Neural progenitor cell (in vitro differentiated cells): ENCODE data around the gene A2M. TPM values are rescaled to one million over a fixed set of nuclear protein-coding genes. Genes with fewer than 3 reads are reported as not detected.

Experiments used
- DNase-seq: peaks from one replicate; pipeline ENCODE4 v3.0.0-alpha.2; 2016; ENCODE audit warnings: low spot score
- H2AFZ ChIP-seq: fragments of 200-600 bp; sonication (generic); replicated peaks from 2 replicates; pipeline ENCODE4 v1.6.1; 2016; ENCODE audit warnings: antibody characterized with exemption
- H3F3A ChIP-seq: fragments of 200-600 bp; sonication (generic); 2 replicates; pipeline ENCODE4 v1.6.1; 2016; ENCODE audit warnings: antibody characterized with exemption, low read depth
- H3K27ac ChIP-seq: fragments of 200-600 bp; sonication (generic); 2 replicates; pipeline ENCODE4 v1.5.1; 2016; ENCODE audit warnings: mild to moderate bottlenecking
- H3K27me3 ChIP-seq: fragments of 200-600 bp; sonication (generic); 2 replicates; pipeline ENCODE4 v1.6.1; 2016; ENCODE audit warnings: mild to moderate bottlenecking, moderate library complexity
- H3K36me3 ChIP-seq: fragments of 200-600 bp; sonication (generic); 2 replicates; pipeline ENCODE4 v1.5.1; 2016
- H3K4me1 ChIP-seq: fragments of 200-600 bp; sonication (generic); 2 replicates; pipeline ENCODE4 v1.6.1; 2016; ENCODE audit warnings: mixed run types
- H3K4me2 ChIP-seq: fragments of 200-600 bp; sonication (generic); 2 replicates; pipeline ENCODE4 v1.6.1; 2016
- H3K4me3 ChIP-seq: fragments of 200-600 bp; sonication (generic); 2 replicates; pipeline ENCODE4 v1.5.1; 2016
- H3K79me2 ChIP-seq: fragments of 200-600 bp; sonication (generic); 2 replicates; pipeline ENCODE4 v1.6.1; 2016; ENCODE audit warnings: low read depth
- H3K9ac ChIP-seq: fragments of 200-600 bp; sonication (generic); 2 replicates; pipeline ENCODE4 v1.6.1; 2016
- H3K9me3 ChIP-seq: fragments of 200-600 bp; sonication (generic); 2 replicates; pipeline ENCODE4 v1.5.1; 2016; ENCODE audit warnings: low read depth
- H4K20me1 ChIP-seq: fragments of 200-600 bp; sonication (generic); 2 replicates; pipeline ENCODE4 v1.6.1; 2016; ENCODE audit warnings: low read depth
- H3K27ac Mint-ChIP-seq: 3 replicates; pipeline ENCODE4 v1.8.0; 2021; ENCODE audit warnings: mixed read lengths
- H3K27me3 Mint-ChIP-seq: 2 replicates; pipeline ENCODE4 v1.8.0; 2022; ENCODE audit warnings: low read depth, mild to moderate bottlenecking, inconsistent platforms, moderate library complexity, mixed read lengths; ENCODE audit not compliant: insufficient read depth
- H3K36me3 Mint-ChIP-seq: 3 replicates; pipeline ENCODE4 v1.8.0; 2021; ENCODE audit warnings: mixed read lengths
- H3K4me1 Mint-ChIP-seq: 3 replicates; pipeline ENCODE4 v1.8.0; 2021; ENCODE audit warnings: mixed read lengths
- H3K4me3 Mint-ChIP-seq: 3 replicates; pipeline ENCODE4 v1.8.0; 2021; ENCODE audit warnings: mild to moderate bottlenecking, moderate library complexity, mixed read lengths
- H3K9me3 Mint-ChIP-seq: 3 replicates; pipeline ENCODE4 v1.8.0; 2020; ENCODE audit warnings: mixed read lengths
- EZH2 ChIP-seq: fragments of 200-600 bp; sonication (generic); IDR thresholded peaks from 2 replicates; pipeline ENCODE4 v1.6.1; 2017; ENCODE audit warnings: antibody characterized with exemption, mild to moderate bottlenecking, moderate library complexity
- EZH2phosphoT487 ChIP-seq: fragments of 200-600 bp; sonication (generic); IDR thresholded peaks from 2 replicates; pipeline ENCODE4 v1.6.1; 2017; ENCODE audit warnings: antibody characterized with exemption
- total RNA-seq: library from RNA; depleted of rRNA; stranded (reverse); fragments of >200 nt; gene quantifications from 2 replicates; pipeline ENCODE4 v1.2.3, GENCODE V29; 2015; ENCODE audit warnings: low replicate concordance
- TF ChIP-seq, protein P1 (sequence below): fragments of 200-600 bp; sonication (generic); IDR thresholded peaks from 2 replicates; pipeline ENCODE4 v1.5.1; 2017; ENCODE audit warnings: antibody characterized with exemption, mild to moderate bottlenecking

The A2M gene
- total RNA-seq, 1 donor from 2014 or later, result not detected

GRCh38 chr12:9024512-9024911, 91.2 kb downstream of the A2M start:
- no peaks in the 10 kb centered on the region for H3K79me2 ChIP-seq
- no peaks in the 10 kb centered on the region for H3K4me1 ChIP-seq
- Mint-ChIP-seq H3K9me3 (no peaks in the 10 kb centered on the region), H3K36me3 (peaks cover 3% of the 10 kb centered on the region), H3K4me3 (no peak overlapping the region), H3K4me1 (no peaks in the 10 kb centered on the region), H3K27me3 (no peaks in the 10 kb centered on the region), H3K27ac (no peak overlapping the region)
- no peak overlapping the region for H3K9ac ChIP-seq
- no peak overlapping the region for H3K4me2 ChIP-seq
- no peaks in the 10 kb centered on the region for H3F3A ChIP-seq
- no peak for TF ChIP-seq EZH2
- H4K20me1 ChIP-seq, result no peaks in the 10 kb centered on the region
- H3K4me3 ChIP-seq, result no peak overlapping the region
- no peak overlapping the region for H3K27ac ChIP-seq
- no peak for DNase-seq
- no peaks in the 10 kb centered on the region for H3K27me3 ChIP-seq
- no peaks in the 10 kb centered on the region for H3K36me3 ChIP-seq
- no peak overlapping the region for H2AFZ ChIP-seq
- H3K9me3 ChIP-seq, result no peaks in the 10 kb centered on the region

DNA sequence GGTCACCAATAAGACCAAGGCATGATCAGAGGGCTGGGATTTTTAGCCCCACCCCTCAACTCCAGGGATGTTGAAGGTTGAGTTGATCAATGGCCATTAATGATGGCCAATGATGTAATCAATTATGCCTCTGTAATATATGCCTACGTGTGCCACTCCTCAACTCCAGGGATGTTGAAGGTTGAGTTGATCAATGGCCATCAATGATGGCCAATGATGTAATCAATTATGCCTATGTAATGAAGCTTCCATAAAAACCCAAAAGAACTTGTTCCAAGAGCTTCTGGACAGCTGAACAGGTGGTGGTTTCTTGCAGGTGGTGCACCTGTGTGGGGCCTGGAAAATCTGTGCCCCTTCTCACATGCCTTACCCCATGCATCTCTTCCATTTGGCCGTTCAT, 93.1 kb downstream of the A2M start:
- no peak for DNase-seq
- no peaks in the 10 kb centered on the region for H3F3A ChIP-seq
- Mint-ChIP-seq H3K9me3 (peaks cover 4% of the 10 kb centered on the region), H3K4me1 (no peaks in the 10 kb centered on the region), H3K4me3 (no peak overlapping the region), H3K27ac (no peak overlapping the region), H3K36me3 (no peaks in the 10 kb centered on the region), H3K27me3 (no peaks in the 10 kb centered on the region)
- H3K36me3 ChIP-seq, result no peaks in the 10 kb centered on the region
- H3K27me3 ChIP-seq, result no peaks in the 10 kb centered on the region
- no peak overlapping the region for H3K4me2 ChIP-seq
- H3K27ac ChIP-seq, result no peak overlapping the region
- H3K9me3 ChIP-seq, result peaks cover 6% of the 10 kb centered on the region
- no peak overlapping the region for H2AFZ ChIP-seq
- H3K4me3 ChIP-seq, result no peak overlapping the region
- H4K20me1 ChIP-seq, result no peaks in the 10 kb centered on the region
- no peak overlapping the region for H3K9ac ChIP-seq
- TF ChIP-seq EZH2 (no peak), EZH2phosphoT487 (no peak)
- TF ChIP-seq, protein P1, sequence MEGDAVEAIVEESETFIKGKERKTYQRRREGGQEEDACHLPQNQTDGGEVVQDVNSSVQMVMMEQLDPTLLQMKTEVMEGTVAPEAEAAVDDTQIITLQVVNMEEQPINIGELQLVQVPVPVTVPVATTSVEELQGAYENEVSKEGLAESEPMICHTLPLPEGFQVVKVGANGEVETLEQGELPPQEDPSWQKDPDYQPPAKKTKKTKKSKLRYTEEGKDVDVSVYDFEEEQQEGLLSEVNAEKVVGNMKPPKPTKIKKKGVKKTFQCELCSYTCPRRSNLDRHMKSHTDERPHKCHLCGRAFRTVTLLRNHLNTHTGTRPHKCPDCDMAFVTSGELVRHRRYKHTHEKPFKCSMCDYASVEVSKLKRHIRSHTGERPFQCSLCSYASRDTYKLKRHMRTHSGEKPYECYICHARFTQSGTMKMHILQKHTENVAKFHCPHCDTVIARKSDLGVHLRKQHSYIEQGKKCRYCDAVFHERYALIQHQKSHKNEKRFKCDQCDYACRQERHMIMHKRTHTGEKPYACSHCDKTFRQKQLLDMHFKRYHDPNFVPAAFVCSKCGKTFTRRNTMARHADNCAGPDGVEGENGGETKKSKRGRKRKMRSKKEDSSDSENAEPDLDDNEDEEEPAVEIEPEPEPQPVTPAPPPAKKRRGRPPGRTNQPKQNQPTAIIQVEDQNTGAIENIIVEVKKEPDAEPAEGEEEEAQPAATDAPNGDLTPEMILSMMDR, result no peak
- no peaks in the 10 kb centered on the region for H3K79me2 ChIP-seq
- no peaks in the 10 kb centered on the region for H3K4me1 ChIP-seq

Other genes starting within 250 kb of the A2M start
- gene PHC1, start 201.4 kb downstream of the A2M start, total RNA-seq, result 62.7 and 90.4 TPM in 2 replicates
- 113 and 124 TPM in 2 replicates for gene M6PR, start 166.3 kb downstream of the A2M start, total RNA-seq
- gene KLRG1, start 126.4 kb downstream of the A2M start, total RNA-seq, result 4.7 and 26.9 TPM in 2 replicates
- gene PZP, start 92.5 kb upstream of the A2M start, total RNA-seq, result not detected in 2 replicates